ENCODE results near the gene RGS6. TPM values are rescaled to one million over a fixed set of nuclear protein-coding genes. Genes with fewer than 3 reads are reported as not detected.

Gene RGS6
- total RNA-seq, 4 donors from 2014 or later, result 7.6 to 25.3 (median 17.2) TPM

DNA sequence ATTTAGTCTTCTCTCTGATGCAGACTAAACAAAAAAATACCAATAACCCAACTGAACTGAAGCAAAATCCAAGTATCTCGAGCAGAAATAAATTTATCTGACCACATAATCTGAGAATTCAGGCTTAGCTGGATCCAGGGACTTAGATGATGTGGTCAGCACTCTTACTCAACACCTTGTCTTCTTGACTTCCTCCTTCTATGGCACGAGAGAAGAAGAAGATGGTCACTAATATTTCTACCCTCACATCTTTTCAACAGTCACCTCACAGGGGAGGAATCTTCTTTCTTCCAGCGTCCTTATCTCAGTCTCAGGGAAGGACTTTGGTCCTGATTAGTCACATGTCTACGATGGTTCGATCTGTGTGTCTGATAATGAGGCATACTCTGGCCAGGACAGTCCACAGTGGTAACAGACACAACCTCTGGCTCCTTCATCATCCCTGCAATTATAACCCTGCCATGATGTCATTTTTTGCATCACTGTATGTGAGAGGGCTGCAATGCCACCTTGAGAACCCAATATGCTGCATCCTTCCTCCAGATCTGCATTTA is 15.8 kb downstream of the RGS6 start:
- Histone ChIP-seq H3K9me3 (no peaks in the 10 kb centered on the region), H3K36me3 (no peaks in the 10 kb centered on the region), H3K27me3 (no peaks in the 10 kb centered on the region), H3K4me1 (peaks cover 0 to 4% of the 10 kb centered on the region in 2 donors), H3K27ac (no peak overlapping the region), H3K4me3 (replicated peaks in 1 of 3) (no peak overlapping the region)
- WGBS, 2 donors, result 86 to 94% methylated on average over 5 of the region's 5 CpGs
- no peak for TF ChIP-seq CTCF (IDR thresholded peaks at IDR 0.05)
- TF ChIP-seq POLR2A (IDR thresholded peaks at IDR 0.05), result no peak
- no peak for DNase-seq
- intact Hi-C loops (cut with DNase I), result no loop called here

GRCh38 chr14:71952381-71953363 is 20.4 kb downstream of the RGS6 start:
- H3K9me3 ChIP-seq, result no peaks in the 10 kb centered on the region
- no peaks in the 10 kb centered on the region for H3K36me3 ChIP-seq
- DNase-seq, result no peak
- peaks cover 0 to 6% of the 10 kb centered on the region in 2 donors for H3K4me1 ChIP-seq
- no peak for TF ChIP-seq POLR2A (IDR thresholded peaks at IDR 0.05)
- no peak for TF ChIP-seq CTCF (IDR thresholded peaks at IDR 0.05)
- WGBS, 2 donors, result 68 to 72% methylated on average over 6 of the region's 6 CpGs
- H3K4me3 ChIP-seq (replicated peaks in 1 of 3), result no peak overlapping the region
- H3K27ac ChIP-seq, result peak overlapping the region; percentile 19 to 34 (median 23)
- no peaks in the 10 kb centered on the region for H3K27me3 ChIP-seq
- intact Hi-C loops (cut with DNase I), result no loop called here

DNA sequence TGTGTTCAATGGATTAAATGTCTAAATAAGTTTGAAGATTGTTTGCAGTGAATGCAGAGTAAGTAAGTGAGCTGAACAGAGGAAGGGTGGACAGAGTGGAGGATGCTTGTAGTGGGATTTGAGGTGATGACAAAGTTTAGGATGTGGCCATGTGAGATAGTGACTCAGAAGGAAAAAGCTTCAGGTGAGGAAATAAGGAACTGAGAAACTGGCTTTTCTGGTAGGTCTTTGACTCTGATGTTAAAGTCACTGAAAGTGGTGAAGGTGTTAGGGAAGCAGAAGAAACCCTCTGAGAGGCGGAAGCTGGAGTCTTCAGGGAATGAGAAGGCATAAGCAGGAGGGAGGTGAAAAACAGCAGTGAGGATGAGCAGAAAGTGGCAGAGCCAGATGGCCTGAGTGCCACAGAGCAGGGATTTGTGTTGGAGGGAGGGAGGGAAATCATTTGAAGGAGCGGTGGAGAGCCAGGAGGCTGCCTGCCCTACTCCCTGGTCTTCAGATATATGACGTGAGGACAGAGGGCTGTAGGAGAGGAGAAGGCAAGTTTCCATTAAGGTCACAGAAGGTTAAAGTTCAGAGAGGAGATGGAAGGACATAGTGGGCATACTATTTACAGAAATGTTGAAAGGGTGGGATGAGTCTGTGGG is 24.8 kb downstream of the RGS6 start:
- intact Hi-C loops (cut with DNase I), result no loop called here

GRCh38 chr14:71959055-71959454 is 26.8 kb downstream of the RGS6 start:
- H3K36me3 ChIP-seq, result no peaks in the 10 kb centered on the region
- DNase-seq, result peak; percentile 8 to 13
- peaks cover 10 to 15% of the 10 kb centered on the region in 2 donors for H3K4me1 ChIP-seq
- intact Hi-C loops (cut with DNase I), result no loop called here
- peak overlapping the region in 2 of 3 donors; percentile 71 to 82 for H3K27ac ChIP-seq
- H3K27me3 ChIP-seq, result no peaks in the 10 kb centered on the region
- TF ChIP-seq POLR2A (IDR thresholded peaks at IDR 0.05) (no peak), CTCF (IDR thresholded peaks at IDR 0.05) (peak in 1 of 6 experiments; percentile 8)
- H3K4me3 ChIP-seq (replicated peaks in 1 of 3), result no peak overlapping the region
- whole genome bisulfite sequencing, 2 donors, result 17 to 23% methylated on average over 5 of the region's 5 CpGs
- H3K9me3 ChIP-seq, result no peaks in the 10 kb centered on the region

More for the DNA sequence above, 24.8 kb downstream of the RGS6 start:
- no peak for TF ChIP-seq CTCF (IDR thresholded peaks at IDR 0.05)
- no peak for TF ChIP-seq POLR2A (IDR thresholded peaks at IDR 0.05)
- Histone ChIP-seq H3K27me3 (no peaks in the 10 kb centered on the region), H3K4me3 (replicated peaks in 1 of 3) (no peak overlapping the region), H3K27ac (no peak overlapping the region), H3K9me3 (no peaks in the 10 kb centered on the region), H3K4me1 (peaks cover 10 to 21% of the 10 kb centered on the region in 2 donors), H3K36me3 (no peaks in the 10 kb centered on the region)
- no peak for DNase-seq
- 62% methylated on average over 3 of the region's 3 CpGs for WGBS, 2 donors

Measured in thyroid gland (tissue), 4 donors.